Adrenal gland (tissue), 12 donors: ENCODE results near the gene NHSL2. TPM values are rescaled to one million over a fixed set of nuclear protein-coding genes. Genes with fewer than 3 reads are reported as not detected.

ENCODE experiments used
- DNase-seq, 7 donors: peaks; one replicate each; pipeline ENCODE4 v3.0.0-alpha.2; 2019 to 2020
- H3K27ac ChIP-seq, 5 donors: fragments of 200-600 bp; sonication (generic) in 4 of 5; 1 replicate in 3 of 5; 2 replicates in 2 of 5; pipeline versions ENCODE4 v1.5.1 to v1.8.0; 2016 to 2020; ENCODE audit warnings: mild to moderate bottlenecking in 1 of 5
- H3K27me3 ChIP-seq: fragments of 200-600 bp; 2 replicates; pipeline ENCODE4 v1.8.0; 2021
- H3K36me3 ChIP-seq, 2 donors: fragments of 200-600 bp; replicated peaks in 1 of 2; 1 replicate in 1 of 2; 2 replicates in 1 of 2; pipeline versions ENCODE4 v1.5.1 to v1.8.0; 2018 to 2022
- H3K4me1 ChIP-seq, 2 donors: fragments of 200-600 bp; replicated peaks in 1 of 2; 1 replicate in 1 of 2; 2 replicates in 1 of 2; pipeline versions ENCODE4 v1.5.1 to v1.8.0; 2018 to 2021
- H3K4me3 ChIP-seq, 4 donors: fragments of 200-600 bp; sonication (generic) in 3 of 4; one replicate each; pipeline ENCODE4 v1.5.1; 2016 to 2018
- H3K9me3 ChIP-seq, 3 donors: fragments of 200-600 bp; sonication (generic) in 1 of 3; replicated peaks in 1 of 3; 1 replicate in 2 of 3; 2 replicates in 1 of 3; pipeline versions ENCODE4 v1.5.1 to v1.8.0; 2016 to 2021
- CTCF ChIP-seq, 6 experiments: fragments of 450-650 bp in 4 of 6; fragments of 200-600 bp in 2 of 6; sonication (generic) in 1 of 6; IDR thresholded peaks; 1 replicate in 5 of 6; 2 replicates in 1 of 6; pipeline versions ENCODE4 v1.5.1 to v1.8.0; 2016 to 2021; ENCODE audit warnings: antibody characterized with exemption in 6 of 6, mild to moderate bottlenecking in 2 of 6, moderate library complexity in 1 of 6
- POLR2A ChIP-seq, 2 donors: fragments of 450-650 bp; IDR thresholded peaks; one replicate each; pipeline ENCODE4 v1.6.1; 2017; ENCODE audit warnings: antibody characterized with exemption in 2 of 2, mild to moderate bottlenecking in 2 of 2, moderate library complexity in 1 of 2
- WGBS, 4 donors: extraction: QIAGEN DNeasy Blood & Tissue Kit in 2 of 4; methylation state at CpG; one replicate each; pipeline versions ENCODE4 v1.1.5 to v1.1.7; 2013 to 2017; 5-methylcytosine and 5-hydroxymethylcytosine counted together
- intact Hi-C, 2 donors: fragments of 100-400 bp; cut with DNase I; formaldehyde crosslinking; loops; one replicate each; pipeline versions ENCODE4 v1.14.1 to v1.15.0; 2022 to 2023
- polyA plus RNA-seq, 3 donors: library from polyadenylated mRNA; stranded (reverse); fragments of 200-250 nt in 2 of 3; fragments of 350-450 nt in 1 of 3; fragmentation: Illumina TruSeq in 1 of 3; extraction: RNeasy Lipid Tissue Mini Kit (QIAGEN cat#74804) in 1 of 3; gene quantifications; one replicate each; pipeline ENCODE4 v1.2.3, GENCODE V29; 2013 to 2014
- total RNA-seq, 9 donors: library from RNA; depleted of rRNA in 4 of 9; stranded (reverse); fragments of >200 nt in 4 of 9; fragments of 120-200 nt in 1 of 9; fragmentation: NEBNext Ultra II Directional in 1 of 9; extraction: Animal tissue kit (Norgen Biotek cat#: 25700) in 1 of 9; gene quantifications; one replicate each; pipeline versions ENCODE4 v1.1.0 to v1.2.4, GENCODE V29; 2013 to 2023
- donor health status: healthy with polysubstance abuse.
- donor health status: Bipolar disorder and iron deficiency.
- donor health status: DM: yes; HTN: yes; CAD: no.
- donor health status: DM: no; HTN: no; CAD: no.
- donor health status: DM: no; HTN: no; CAD: no.
- donor health status: DM: yes; HTN: yes; CAD: no.

Gene NHSL2
- total and polyA plus RNA-seq, 12 donors: 1.3 to 18.2 (median 4.8) TPM

GRCh38 chrX:71999535-71999934, 88.9 kb downstream of the NHSL2 start:
- Histone ChIP-seq H3K36me3 (no peaks in the 10 kb centered on the region), H3K27me3 (peaks cover 18% of the 10 kb centered on the region), H3K4me1 (no peaks in the 10 kb centered on the region), H3K9me3 (no peaks in the 10 kb centered on the region), H3K4me3 (no peak overlapping the region), H3K27ac (no peak overlapping the region)
- WGBS, 4 donors: 89 to 100% (median 93%) methylated on average over 1 of the region's 1 CpG
- TF ChIP-seq CTCF (IDR thresholded peaks at IDR 0.05) (no peak), POLR2A (IDR thresholded peaks at IDR 0.05) (no peak)
- intact Hi-C loops: no loop called here
- DNase-seq: no peak

GRCh38 chrX:72001471-72001870, 90.8 kb downstream of the NHSL2 start:
- TF ChIP-seq POLR2A (IDR thresholded peaks at IDR 0.05): no peak
- intact Hi-C loops: no loop called here
- WGBS, 4 donors: 40 to 72% (median 59%) methylated on average over 3 of the region's 3 CpGs

GRCh38 chrX:72001906-72002305, 91.3 kb downstream of the NHSL2 start:
- H3K4me3 ChIP-seq: no peak overlapping the region
- TF ChIP-seq CTCF (IDR thresholded peaks at IDR 0.05) (no peak), POLR2A (IDR thresholded peaks at IDR 0.05) (no peak)
- H3K27ac ChIP-seq: no peak overlapping the region
- H3K4me1 ChIP-seq: no peaks in the 10 kb centered on the region
- H3K27me3 ChIP-seq: peaks cover 16% of the 10 kb centered on the region
- intact Hi-C loops: no loop called here
- DNase-seq: no peak
- H3K9me3 ChIP-seq: no peaks in the 10 kb centered on the region
- whole genome bisulfite sequencing, 4 donors: 70 to 94% (median 84%) methylated on average over 2 of the region's 2 CpGs
- no peaks in the 10 kb centered on the region for H3K36me3 ChIP-seq

More at GRCh38 chrX:72001471-72001870, 90.8 kb downstream of the NHSL2 start:
- Histone ChIP-seq H3K36me3 (no peaks in the 10 kb centered on the region), H3K27me3 (peaks cover 18% of the 10 kb centered on the region), H3K27ac (no peak overlapping the region), H3K4me3 (no peak overlapping the region), H3K9me3 (no peaks in the 10 kb centered on the region), H3K4me1 (no peaks in the 10 kb centered on the region)
- DNase-seq: no peak

GRCh38 chrX:72002875-72003274, 92.2 kb downstream of the NHSL2 start:
- Histone ChIP-seq H3K9me3 (no peaks in the 10 kb centered on the region), H3K27ac (no peak overlapping the region), H3K4me3 (no peak overlapping the region), H3K4me1 (no peaks in the 10 kb centered on the region), H3K36me3 (no peaks in the 10 kb centered on the region), H3K27me3 (peaks cover 10% of the 10 kb centered on the region)
- TF ChIP-seq POLR2A (IDR thresholded peaks at IDR 0.05): no peak
- intact Hi-C loops: no loop called here
- DNase-seq: no peak
- WGBS, 4 donors: 79 to 94% (median 85%) methylated on average over 6 of the region's 6 CpGs

- peak overlapping the region in 1 of 5 donors; percentile 27 for H3K27ac ChIP-seq
- peaks cover 8% of the 10 kb centered on the region for H3K27me3 ChIP-seq
- intact Hi-C loops: no loop called here
- no peak overlapping the region for H3K4me3 ChIP-seq
- WGBS, 4 donors: 51 to 60% (median 53%) methylated on average over 13 to 17 of the region's 17 CpGs
- H3K36me3 ChIP-seq: no peaks in the 10 kb centered on the region
- H3K9me3 ChIP-seq: no peaks in the 10 kb centered on the region
- peak in 2 of 7 donors; percentile 12 to 18 for DNase-seq
- TF ChIP-seq POLR2A (IDR thresholded peaks at IDR 0.05): no peak
- no peak for TF ChIP-seq CTCF (IDR thresholded peaks at IDR 0.05)
- H3K4me1 ChIP-seq: no peaks in the 10 kb centered on the region
Measured at GRCh38 chrX:72003811-72004750, 93.4 kb downstream of the NHSL2 start.
